PC-3 (cell line): ENCODE data around the gene ACTMAP.

Experiments
- CTCF ChIP-seq: fragments of 300-600 bp; sonication (generic); conservative IDR thresholded peaks from 2 replicates; pipeline ENCODE4 v1.5.1; 2017; ENCODE audit warnings: antibody characterized with exemption, low read depth, mild to moderate bottlenecking, low read length
- EZH2 ChIP-seq: fragments of 300-600 bp; sonication (generic); IDR thresholded peaks from one replicate; pipeline ENCODE4 v1.6.1; 2017; ENCODE audit warnings: antibody characterized with exemption, mild to moderate bottlenecking, low read length; ENCODE audit not compliant: unreplicated experiment
- EZH2phosphoT487 ChIP-seq: fragments of 300-600 bp; sonication (generic); IDR thresholded peaks from 2 replicates; pipeline ENCODE4 v1.6.1; 2018; ENCODE audit warnings: mild to moderate bottlenecking, antibody characterized with exemption, low read length, borderline replicate concordance

DNA sequence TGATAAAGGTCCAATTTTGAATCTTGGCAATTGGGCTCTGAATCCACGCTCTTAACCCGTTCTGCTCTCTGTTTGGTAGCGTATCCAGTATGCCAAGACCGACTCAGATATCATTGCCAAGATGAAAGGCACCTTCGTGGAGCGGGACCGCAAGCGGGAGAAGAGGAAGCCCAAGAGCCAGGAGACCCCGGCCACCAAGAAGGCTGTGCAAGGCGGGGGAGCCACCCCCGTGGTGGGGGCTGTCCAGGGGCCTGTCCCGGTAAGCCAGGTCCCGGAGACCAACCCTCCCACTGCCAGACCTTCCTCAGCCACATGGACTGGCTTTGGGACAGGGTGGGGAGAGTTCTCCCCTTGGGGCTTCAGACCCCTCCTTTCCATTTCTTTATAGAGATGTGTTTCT lies 9.1 kb upstream of the ACTMAP start:
- TF ChIP-seq CTCF (no peak), EZH2 (no peak), EZH2phosphoT487 (no peak)
